DND-41 (cell line): ENCODE data around the gene SPATS2L.

Experiments used
- ATAC-seq: fragments of 200-7000 bp; cut with Tn5 transposase; 3 replicates; pipeline ENCODE4 v1.9.1; 2021; ENCODE audit warnings: low read depth; ENCODE audit not compliant: insufficient read depth
- DNase-seq: peaks from one replicate; pipeline ENCODE4 v3.0.0-alpha.2; 2020
- H2AFZ ChIP-seq: 2 replicates; pipeline ENCODE4 v1.6.0; 2012; ENCODE audit warnings: low read depth, low read length
- H3K27ac ChIP-seq: 2 replicates; pipeline ENCODE4 v1.5.1; 2012; ENCODE audit warnings: low read length, inconsistent platforms
- H3K27me3 ChIP-seq: fragments of 200-600 bp; sonication (generic); 2 replicates; pipeline ENCODE4 v1.6.0; 2012; ENCODE audit warnings: low read length, mild to moderate bottlenecking, inconsistent platforms; ENCODE audit not compliant: insufficient read depth, poor library complexity
- H3K36me3 ChIP-seq: 2 replicates; pipeline ENCODE4 v1.5.1; 2012; ENCODE audit warnings: low read length, inconsistent platforms; ENCODE audit not compliant: insufficient read depth
- H3K4me1 ChIP-seq: 2 replicates; pipeline ENCODE4 v1.5.1; 2012; ENCODE audit warnings: mild to moderate bottlenecking, low read length; ENCODE audit not compliant: insufficient read depth
- H3K4me2 ChIP-seq: 2 replicates; pipeline ENCODE4 v1.6.0; 2012; ENCODE audit warnings: mild to moderate bottlenecking, moderate library complexity, low read length, inconsistent platforms; ENCODE audit not compliant: insufficient read depth
- H3K4me3 ChIP-seq, 2 experiments: fragments of 200-600 bp in 1 of 2; shearing (Covaris generic) in 1 of 2; 2 replicates each; pipeline ENCODE4 v1.5.1; 2012 to 2016; ENCODE audit warnings: inconsistent platforms in 2 of 2, low read length in 2 of 2, mild to moderate bottlenecking in 2 of 2, low read depth in 1 of 2, moderate library complexity in 1 of 2
- H3K79me2 ChIP-seq: 2 replicates; pipeline ENCODE4 v1.6.0; 2012; ENCODE audit warnings: low read length, inconsistent platforms; ENCODE audit not compliant: insufficient read depth
- H3K9ac ChIP-seq: 2 replicates; pipeline ENCODE4 v1.6.0; 2012; ENCODE audit warnings: low read depth, mild to moderate bottlenecking, inconsistent platforms, low read length, moderate library complexity
- H3K9me3 ChIP-seq: 2 replicates; pipeline ENCODE4 v1.5.1; 2012; ENCODE audit warnings: low read length, moderate library complexity, mild to moderate bottlenecking, inconsistent platforms; ENCODE audit not compliant: insufficient read depth, severe bottlenecking
- H4K20me1 ChIP-seq: 2 replicates; pipeline ENCODE4 v1.6.0; 2012; ENCODE audit warnings: low read length; ENCODE audit not compliant: insufficient read depth
- EZH2 ChIP-seq: IDR thresholded peaks from 3 replicates; pipeline ENCODE4 v1.6.1; 2012; ENCODE audit warnings: borderline replicate concordance, low read depth, mild to moderate bottlenecking, moderate library complexity, low read length, inconsistent platforms; ENCODE audit not compliant: severe bottlenecking
- TF ChIP-seq, protein P1 (sequence below): IDR thresholded peaks from 2 replicates; pipeline ENCODE4 v1.5.1; 2012; ENCODE audit warnings: borderline replicate concordance, low read length, moderate library complexity, mild to moderate bottlenecking; ENCODE audit not compliant: poor library complexity, severe bottlenecking; ENCODE audit errors: extremely low read depth

Gene SPATS2L

GRCh38 chr2:200377355-200378336 is 71.2 kb downstream of the SPATS2L start:
- no peak overlapping the region for H2AFZ ChIP-seq
- no peak overlapping the region for H3K9ac ChIP-seq
- no peaks in the 10 kb centered on the region for H3K36me3 ChIP-seq
- TF ChIP-seq EZH2 = no peak
- TF ChIP-seq, protein P1, sequence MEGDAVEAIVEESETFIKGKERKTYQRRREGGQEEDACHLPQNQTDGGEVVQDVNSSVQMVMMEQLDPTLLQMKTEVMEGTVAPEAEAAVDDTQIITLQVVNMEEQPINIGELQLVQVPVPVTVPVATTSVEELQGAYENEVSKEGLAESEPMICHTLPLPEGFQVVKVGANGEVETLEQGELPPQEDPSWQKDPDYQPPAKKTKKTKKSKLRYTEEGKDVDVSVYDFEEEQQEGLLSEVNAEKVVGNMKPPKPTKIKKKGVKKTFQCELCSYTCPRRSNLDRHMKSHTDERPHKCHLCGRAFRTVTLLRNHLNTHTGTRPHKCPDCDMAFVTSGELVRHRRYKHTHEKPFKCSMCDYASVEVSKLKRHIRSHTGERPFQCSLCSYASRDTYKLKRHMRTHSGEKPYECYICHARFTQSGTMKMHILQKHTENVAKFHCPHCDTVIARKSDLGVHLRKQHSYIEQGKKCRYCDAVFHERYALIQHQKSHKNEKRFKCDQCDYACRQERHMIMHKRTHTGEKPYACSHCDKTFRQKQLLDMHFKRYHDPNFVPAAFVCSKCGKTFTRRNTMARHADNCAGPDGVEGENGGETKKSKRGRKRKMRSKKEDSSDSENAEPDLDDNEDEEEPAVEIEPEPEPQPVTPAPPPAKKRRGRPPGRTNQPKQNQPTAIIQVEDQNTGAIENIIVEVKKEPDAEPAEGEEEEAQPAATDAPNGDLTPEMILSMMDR = no peak
- DNase-seq (no peak), ATAC-seq (no peak)
- H3K4me3 ChIP-seq = no peak overlapping the region
- no peak overlapping the region for H3K27ac ChIP-seq
- H3K4me1 ChIP-seq = peaks cover 11% of the 10 kb centered on the region
- no peak overlapping the region for H3K4me2 ChIP-seq
- H4K20me1 ChIP-seq = no peaks in the 10 kb centered on the region
- no peaks in the 10 kb centered on the region for H3K79me2 ChIP-seq
- no peaks in the 10 kb centered on the region for H3K27me3 ChIP-seq
- H3K9me3 ChIP-seq = no peaks in the 10 kb centered on the region

- H3K4me3 ChIP-seq = no peak overlapping the region
- H3K79me2 ChIP-seq = no peaks in the 10 kb centered on the region
- H3K9ac ChIP-seq = no peak overlapping the region
- H3K36me3 ChIP-seq = no peaks in the 10 kb centered on the region
- DNase-seq = no peak
- no peaks in the 10 kb centered on the region for H4K20me1 ChIP-seq
- TF ChIP-seq EZH2 = no peak
- TF ChIP-seq, protein P1 = no peak
- no peak overlapping the region for H2AFZ ChIP-seq
- H3K4me2 ChIP-seq = no peak overlapping the region
- H3K27ac ChIP-seq = no peak overlapping the region
- no peaks in the 10 kb centered on the region for H3K9me3 ChIP-seq
- H3K27me3 ChIP-seq = no peaks in the 10 kb centered on the region
- ATAC-seq = no peak
- H3K4me1 ChIP-seq = peaks cover 14% of the 10 kb centered on the region
These were observed 72.3 kb downstream of the SPATS2L start for GRCh38 chr2:200378652-200379290.

GRCh38 chr2:200379481-200380090 is 73.1 kb downstream of the SPATS2L start:
- no peak overlapping the region for H3K9ac ChIP-seq
- H3K36me3 ChIP-seq = no peaks in the 10 kb centered on the region
- no peak overlapping the region for H3K27ac ChIP-seq
- no peak for ATAC-seq
- no peak for DNase-seq
- H3K4me3 ChIP-seq = no peak overlapping the region
- H3K4me1 ChIP-seq = peaks cover 12% of the 10 kb centered on the region
- TF ChIP-seq, protein P1 = no peak
- no peak for TF ChIP-seq EZH2
- no peak overlapping the region for H3K4me2 ChIP-seq
- H3K79me2 ChIP-seq = no peaks in the 10 kb centered on the region
- H4K20me1 ChIP-seq = no peaks in the 10 kb centered on the region
- no peaks in the 10 kb centered on the region for H3K9me3 ChIP-seq
- no peak overlapping the region for H2AFZ ChIP-seq
- no peaks in the 10 kb centered on the region for H3K27me3 ChIP-seq
